Neural crest cell (in vitro differentiated cells): ENCODE results near the gene KLHL7. TPM values are rescaled to one million over a fixed set of nuclear protein-coding genes. Genes with fewer than 3 reads are reported as not detected.
"Not testable (repeated sequence)": the region's sequence is repeated elsewhere in the genome, so short reads cannot be mapped to it uniquely, and the experiment has no call there.

ENCODE experiments used
- DNase-seq: peaks from one replicate; pipeline ENCODE4 v3.0.0; 2021; ENCODE audit warnings: low read depth, mixed read lengths, low spot score
- H3K27ac Mint-ChIP-seq: one replicate; pipeline ENCODE4 v1.8.0; 2021; ENCODE audit warnings: mild to moderate bottlenecking, mixed read lengths; ENCODE audit not compliant: unreplicated experiment
- H3K27me3 Mint-ChIP-seq: 2 replicates; pipeline ENCODE4 v1.8.0; 2021; ENCODE audit warnings: low read depth, mild to moderate bottlenecking, mixed read lengths
- H3K36me3 Mint-ChIP-seq: 2 replicates; pipeline ENCODE4 v1.8.0; 2021; ENCODE audit warnings: low read depth, mild to moderate bottlenecking, mixed read lengths
- H3K4me1 Mint-ChIP-seq: 2 replicates; pipeline ENCODE4 v1.8.0; 2021; ENCODE audit warnings: mixed read lengths
- H3K4me3 Mint-ChIP-seq: one replicate; pipeline ENCODE4 v1.8.0; 2021; ENCODE audit warnings: mild to moderate bottlenecking, mixed read lengths
- H3K9me3 Mint-ChIP-seq: 2 replicates; pipeline ENCODE4 v1.8.0; 2021; ENCODE audit warnings: mixed read lengths
- total RNA-seq: library from RNA; stranded (reverse); gene quantifications from 2 replicates; pipeline ENCODE4 v1.2.1, GENCODE V29; 2021
- TF ChIP-seq, protein P1 (sequence below): fragments of 200-600 bp; sonication (generic); conservative IDR thresholded peaks from 2 replicates; pipeline ENCODE4 v1.5.0; 2021; ENCODE audit warnings: antibody characterized with exemption, mild to moderate bottlenecking

KLHL7 gene
- total RNA-seq, 1 donor from 2014 or later: 47.6 TPM

DNA sequence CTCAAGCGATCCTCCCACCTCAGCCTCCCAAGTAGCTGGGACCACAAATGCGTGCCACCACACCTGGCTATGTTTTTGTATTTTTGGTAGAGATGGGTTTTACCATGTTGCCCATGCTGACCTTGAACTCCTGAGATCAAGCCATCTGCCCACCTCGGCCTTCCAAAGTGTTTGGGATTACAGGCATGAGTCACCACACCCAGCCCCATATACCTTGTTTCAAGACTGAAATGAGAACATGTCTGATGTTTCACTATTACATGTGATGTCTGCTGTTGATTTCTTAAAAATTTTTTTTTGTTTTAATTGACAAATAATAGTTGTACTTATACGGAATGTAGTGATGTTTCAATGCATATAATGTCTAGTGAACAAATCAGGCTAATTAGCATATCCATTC is 14.5 kb downstream of the KLHL7 start:
- no peak for DNase-seq
- no peak overlapping the region for H3K4me3 Mint-ChIP-seq
- no peaks in the 10 kb centered on the region for H3K27me3 Mint-ChIP-seq
- no peak overlapping the region for H3K27ac Mint-ChIP-seq
- peaks cover 25% of the 10 kb centered on the region for H3K4me1 Mint-ChIP-seq
- no peaks in the 10 kb centered on the region for H3K9me3 Mint-ChIP-seq
- TF ChIP-seq, protein P1, sequence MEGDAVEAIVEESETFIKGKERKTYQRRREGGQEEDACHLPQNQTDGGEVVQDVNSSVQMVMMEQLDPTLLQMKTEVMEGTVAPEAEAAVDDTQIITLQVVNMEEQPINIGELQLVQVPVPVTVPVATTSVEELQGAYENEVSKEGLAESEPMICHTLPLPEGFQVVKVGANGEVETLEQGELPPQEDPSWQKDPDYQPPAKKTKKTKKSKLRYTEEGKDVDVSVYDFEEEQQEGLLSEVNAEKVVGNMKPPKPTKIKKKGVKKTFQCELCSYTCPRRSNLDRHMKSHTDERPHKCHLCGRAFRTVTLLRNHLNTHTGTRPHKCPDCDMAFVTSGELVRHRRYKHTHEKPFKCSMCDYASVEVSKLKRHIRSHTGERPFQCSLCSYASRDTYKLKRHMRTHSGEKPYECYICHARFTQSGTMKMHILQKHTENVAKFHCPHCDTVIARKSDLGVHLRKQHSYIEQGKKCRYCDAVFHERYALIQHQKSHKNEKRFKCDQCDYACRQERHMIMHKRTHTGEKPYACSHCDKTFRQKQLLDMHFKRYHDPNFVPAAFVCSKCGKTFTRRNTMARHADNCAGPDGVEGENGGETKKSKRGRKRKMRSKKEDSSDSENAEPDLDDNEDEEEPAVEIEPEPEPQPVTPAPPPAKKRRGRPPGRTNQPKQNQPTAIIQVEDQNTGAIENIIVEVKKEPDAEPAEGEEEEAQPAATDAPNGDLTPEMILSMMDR: no peak
- peaks cover 2% of the 10 kb centered on the region for H3K36me3 Mint-ChIP-seq

DNA sequence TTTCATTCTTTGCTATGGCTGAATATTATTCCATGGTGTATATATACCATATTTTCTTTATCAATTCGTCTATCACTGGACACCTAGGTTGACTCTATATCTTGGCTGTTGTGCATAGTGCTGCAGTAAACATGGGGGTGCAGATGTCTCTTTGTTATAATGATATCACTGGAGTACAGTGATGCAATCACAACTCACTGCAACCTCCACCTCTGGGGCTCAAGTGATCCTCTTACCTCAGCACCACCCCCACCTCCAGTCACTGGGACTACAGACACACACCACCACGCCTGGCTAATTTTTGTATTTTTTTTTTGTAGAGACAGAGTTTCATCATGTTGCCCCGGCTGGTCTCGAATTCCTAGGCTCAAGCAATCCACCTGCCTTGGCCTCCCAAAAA is 15.6 kb downstream of the KLHL7 start:
- Mint-ChIP-seq H3K27me3 (no peaks in the 10 kb centered on the region), H3K4me1 (peaks cover 15% of the 10 kb centered on the region), H3K9me3 (no peaks in the 10 kb centered on the region), H3K4me3 (no peak overlapping the region), H3K36me3 (peaks cover 6% of the 10 kb centered on the region), H3K27ac (no peak overlapping the region)
- TF ChIP-seq, protein P1: no peak
- no peak for DNase-seq

DNA sequence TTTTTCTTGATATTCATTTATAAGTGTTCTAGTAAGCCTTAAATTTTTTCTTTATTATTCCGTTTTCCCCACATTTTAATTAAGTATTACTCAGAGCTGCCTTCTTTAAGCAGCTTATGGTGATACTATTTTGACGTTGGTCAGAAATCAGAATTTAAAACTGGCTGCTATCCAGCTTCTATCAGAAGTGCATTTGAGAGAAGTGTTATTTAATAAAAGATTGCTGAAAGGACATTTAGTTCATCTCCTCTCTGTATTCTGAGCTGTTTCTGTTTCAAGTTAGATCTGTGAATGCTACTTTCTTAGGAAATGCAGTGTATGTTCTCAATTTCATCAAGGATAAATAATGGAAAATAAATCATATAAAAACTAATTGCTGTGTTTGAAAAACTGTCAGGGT is 17.4 kb downstream of the KLHL7 start:
- TF ChIP-seq, protein P1: no peak
- Mint-ChIP-seq H3K9me3 (no peaks in the 10 kb centered on the region), H3K36me3 (peaks cover 11% of the 10 kb centered on the region), H3K27me3 (no peaks in the 10 kb centered on the region), H3K27ac (no peak overlapping the region), H3K4me1 (no peaks in the 10 kb centered on the region), H3K4me3 (no peak overlapping the region)
- no peak for DNase-seq

DNA sequence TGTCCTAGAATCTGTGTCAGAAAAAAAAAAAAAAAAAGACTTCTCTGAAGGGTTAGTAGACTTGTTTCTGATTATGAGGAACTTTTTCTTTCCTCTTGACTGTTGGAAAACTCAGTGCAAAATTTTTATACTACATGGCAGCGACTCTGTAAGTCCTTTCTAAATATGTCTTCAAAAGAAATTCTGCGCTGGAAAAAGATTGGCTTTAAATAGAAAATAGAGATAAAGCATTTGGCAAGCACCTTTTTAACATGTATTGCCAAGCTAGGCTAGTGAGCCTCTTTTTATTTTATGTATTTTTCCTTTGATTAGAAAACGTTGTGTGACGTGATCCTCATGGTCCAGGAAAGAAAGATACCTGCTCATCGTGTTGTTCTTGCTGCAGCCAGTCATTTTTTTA is 17.9 kb downstream of the KLHL7 start:
- Mint-ChIP-seq H3K4me1 (no peaks in the 10 kb centered on the region), H3K27me3 (no peaks in the 10 kb centered on the region), H3K36me3 (peaks cover 13% of the 10 kb centered on the region), H3K4me3 (no peak overlapping the region), H3K27ac (no peak overlapping the region), H3K9me3 (no peaks in the 10 kb centered on the region)
- DNase-seq: no peak
- TF ChIP-seq, protein P1: no peak

DNA sequence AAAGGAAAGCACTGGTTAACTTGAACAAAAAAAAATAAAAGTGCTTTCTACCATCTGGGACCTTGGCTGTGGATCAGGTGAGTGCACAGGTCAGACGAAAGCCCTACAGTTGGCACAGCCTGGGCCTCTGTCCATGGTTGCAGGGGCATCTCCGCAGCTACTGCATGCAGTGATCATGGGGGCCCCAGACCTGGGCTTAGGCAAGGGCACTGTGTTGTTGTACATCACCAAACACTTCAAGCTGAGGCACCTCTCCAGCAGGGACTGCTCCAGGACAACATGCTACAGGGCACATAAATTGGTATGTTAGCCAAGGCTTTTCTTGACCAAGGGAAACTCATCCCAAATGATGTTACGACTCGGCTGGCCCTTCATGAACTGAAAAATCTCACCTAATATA is 23.5 kb downstream of the KLHL7 start:
- peaks cover 12% of the 10 kb centered on the region for H3K9me3 Mint-ChIP-seq
- no peak for DNase-seq
- no peak overlapping the region for H3K27ac Mint-ChIP-seq
- H3K4me1 Mint-ChIP-seq: no peaks in the 10 kb centered on the region
- peaks cover 41% of the 10 kb centered on the region for H3K36me3 Mint-ChIP-seq
- H3K4me3 Mint-ChIP-seq: no peak overlapping the region
- TF ChIP-seq, protein P1: no peak
- H3K27me3 Mint-ChIP-seq: no peaks in the 10 kb centered on the region

DNA sequence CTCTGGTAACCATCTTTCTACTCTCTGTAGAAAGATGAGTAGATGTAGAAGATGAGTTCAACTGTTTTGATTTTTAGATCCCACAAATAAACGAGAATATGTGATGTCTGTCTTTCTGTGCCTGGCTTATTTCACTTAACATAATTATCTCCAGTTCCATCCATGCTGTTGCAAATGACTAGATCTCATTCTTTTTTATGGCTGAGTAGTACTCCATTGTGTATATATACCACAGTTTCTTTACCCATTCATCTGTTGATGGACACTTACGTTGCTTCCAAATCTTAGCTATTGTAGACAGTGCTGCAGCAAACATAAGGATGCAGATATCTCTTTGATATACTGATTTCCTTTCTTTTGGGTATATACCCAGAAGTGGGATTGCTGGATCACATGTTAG is 26.2 kb downstream of the KLHL7 start:
- H3K27me3 Mint-ChIP-seq, H3K4me1 Mint-ChIP-seq: not testable (repeated sequence)
- peaks cover 12% of the 10 kb centered on the region for H3K9me3 Mint-ChIP-seq

More for the DNA sequence above, 26.2 kb downstream of the KLHL7 start:
- not testable (repeated sequence) for DNase-seq, H3K27ac Mint-ChIP-seq, H3K4me3 Mint-ChIP-seq
- H3K36me3 Mint-ChIP-seq: peaks cover 41% of the 10 kb centered on the region
